Neutrophil (primary cell): Measurements from ENCODE around the gene USP32.

Source experiments
- H3K27ac ChIP-seq: fragments of 200-600 bp; sonication (generic); 2 replicates; pipeline ENCODE4 v1.5.1; 2016; ENCODE audit warnings: mild to moderate bottlenecking, moderate library complexity
- H3K27me3 ChIP-seq: fragments of 200-600 bp; sonication (generic); 2 replicates; pipeline ENCODE4 v1.6.0; 2016; ENCODE audit warnings: mild to moderate bottlenecking
- H3K36me3 ChIP-seq: fragments of 200-600 bp; sonication (generic); 2 replicates; pipeline ENCODE4 v1.5.1; 2017
- H3K4me1 ChIP-seq, 2 experiments: fragments of 200-600 bp in 1 of 2; sonication (generic) in 1 of 2; 1 replicate in 1 of 2; 2 replicates in 1 of 2; pipeline versions ENCODE4 v1.5.1 to v1.6.1; 2013 to 2016; ENCODE audit warnings: low read depth in 1 of 2, low read length in 1 of 2, mild to moderate bottlenecking in 1 of 2, moderate library complexity in 1 of 2; ENCODE audit not compliant: control insufficient read depth in 1 of 2, insufficient read depth in 1 of 2
- H3K4me3 ChIP-seq, 2 experiments: fragments of 200-600 bp in 1 of 2; sonication (generic) in 1 of 2; 1 replicate in 1 of 2; 2 replicates in 1 of 2; pipeline ENCODE4 v1.5.1; 2013 to 2016; ENCODE audit warnings: low read depth in 1 of 2, low read length in 1 of 2, mild to moderate bottlenecking in 1 of 2, moderate library complexity in 1 of 2
- H3K9me3 ChIP-seq: fragments of 200-600 bp; sonication (generic); 2 replicates; pipeline ENCODE4 v1.5.1; 2016
- CTCF ChIP-seq: fragments of 200-600 bp; sonication (generic); IDR thresholded peaks from 2 replicates; pipeline ENCODE4 v1.5.1; 2016; ENCODE audit warnings: antibody characterized with exemption

The USP32 gene

GRCh38 chr17:60173304-60173819 lies 218.6 kb downstream of the USP32 start:
- peaks cover 32% of the 10 kb centered on the region for H3K36me3 ChIP-seq
- H3K27me3 ChIP-seq: no peaks in the 10 kb centered on the region
- no peak for TF ChIP-seq CTCF
- H3K4me1 ChIP-seq: peaks cover 53 to 60% of the 10 kb centered on the region in 2 experiments
- H3K4me3 ChIP-seq: no peak overlapping the region
- H3K9me3 ChIP-seq: no peaks in the 10 kb centered on the region
- H3K27ac ChIP-seq: peak overlapping the region; percentile 92

- Histone ChIP-seq H3K4me1 (peaks cover 50 to 54% of the 10 kb centered on the region in 2 experiments), H3K9me3 (no peaks in the 10 kb centered on the region), H3K27ac (peak overlapping the region; percentile 92), H3K36me3 (peaks cover 15% of the 10 kb centered on the region), H3K27me3 (no peaks in the 10 kb centered on the region), H3K4me3 (no peak overlapping the region)
- no peak for TF ChIP-seq CTCF
These were observed 220.2 kb downstream of the USP32 start for GRCh38 chr17:60171753-60172079.

GRCh38 chr17:60170835-60171752 lies 220.8 kb downstream of the USP32 start:
- no peak for TF ChIP-seq CTCF
- H3K36me3 ChIP-seq: peaks cover 9% of the 10 kb centered on the region
- H3K4me1 ChIP-seq: peaks cover 50 to 56% of the 10 kb centered on the region in 2 experiments
- H3K9me3 ChIP-seq: no peaks in the 10 kb centered on the region
- no peaks in the 10 kb centered on the region for H3K27me3 ChIP-seq
- peak overlapping the region; percentile 29 to 30 for H3K4me3 ChIP-seq
- peak overlapping the region; percentile 92 for H3K27ac ChIP-seq

- Histone ChIP-seq H3K27ac (peak overlapping the region; percentile 92), H3K27me3 (no peaks in the 10 kb centered on the region), H3K36me3 (peaks cover 5% of the 10 kb centered on the region), H3K4me3 (peak overlapping the region; percentile 29 to 30), H3K4me1 (peaks cover 50 to 60% of the 10 kb centered on the region in 2 experiments), H3K9me3 (no peaks in the 10 kb centered on the region)
- TF ChIP-seq CTCF: no peak
These were observed 221.8 kb downstream of the USP32 start for GRCh38 chr17:60169921-60170817.

- H3K9me3 ChIP-seq: no peaks in the 10 kb centered on the region
These were observed 223.3 kb downstream of the USP32 start for GRCh38 chr17:60168654-60169053.

More at GRCh38 chr17:60168654-60169053, 223.3 kb downstream of the USP32 start:
- H3K27me3 ChIP-seq: no peaks in the 10 kb centered on the region
- peak overlapping the region; percentile 41 for H3K27ac ChIP-seq
- no peak overlapping the region for H3K4me3 ChIP-seq
- no peaks in the 10 kb centered on the region for H3K36me3 ChIP-seq
- H3K4me1 ChIP-seq: peaks cover 50 to 61% of the 10 kb centered on the region in 2 experiments
- no peak for TF ChIP-seq CTCF
